HG03354 (cell line): ENCODE measurements around the gene POU6F1.

ENCODE experiments used
- ATAC-seq: cut with Tn5 transposase; IDR thresholded peaks from one replicate; pipeline ENCODE4 v1.9.1; 2021; ENCODE audit warnings: mild to moderate bottlenecking; ENCODE audit not compliant: unreplicated experiment, poor library complexity, severe bottlenecking

Gene POU6F1

GRCh38 chr12:51200156-51200555 lies 17.7 kb downstream of the POU6F1 start:
- no peak for ATAC-seq

- ATAC-seq, result no peak
These were observed 18.4 kb downstream of the POU6F1 start for GRCh38 chr12:51199366-51199945.

- no peak for ATAC-seq
These were observed 19.1 kb downstream of the POU6F1 start for GRCh38 chr12:51198568-51199365.

GRCh38 chr12:51197736-51198567 lies 19.9 kb downstream of the POU6F1 start:
- no peak for ATAC-seq

GRCh38 chr12:51196547-51196946 lies 21.3 kb downstream of the POU6F1 start:
- no peak for ATAC-seq

GRCh38 chr12:51195841-51196240 lies 22.0 kb downstream of the POU6F1 start:
- no peak for ATAC-seq

- no peak for ATAC-seq
These were observed 25.6 kb downstream of the POU6F1 start for GRCh38 chr12:51192284-51192671.

- no peak for ATAC-seq
These were observed 26.2 kb downstream of the POU6F1 start for GRCh38 chr12:51191516-51192283.

- ATAC-seq, result no peak
These were observed 27.0 kb downstream of the POU6F1 start for GRCh38 chr12:51190820-51191219.

- no peak for ATAC-seq
These were observed 28.0 kb downstream of the POU6F1 start for GRCh38 chr12:51189790-51190355.

GRCh38 chr12:51188359-51189051 lies 29.4 kb downstream of the POU6F1 start:
- ATAC-seq, result no peak

- no peak for ATAC-seq
These were observed 30.4 kb downstream of the POU6F1 start for GRCh38 chr12:51187370-51187987.

- ATAC-seq, result no peak
These were observed 31.3 kb downstream of the POU6F1 start for GRCh38 chr12:51186465-51187085.

- ATAC-seq, result no peak
These were observed 32.6 kb downstream of the POU6F1 start for GRCh38 chr12:51185171-51185717.

GRCh38 chr12:51183816-51184215 lies 34.0 kb downstream of the POU6F1 start:
- no peak for ATAC-seq

GRCh38 chr12:51183349-51183748 lies 34.5 kb downstream of the POU6F1 start:
- ATAC-seq, result no peak

GRCh38 chr12:51181558-51181957 lies 36.3 kb downstream of the POU6F1 start:
- no peak for ATAC-seq

- ATAC-seq, result no peak
These were observed 40.0 kb downstream of the POU6F1 start for GRCh38 chr12:51177897-51178296.
